HG02981 (cell line): Measurements from ENCODE around the gene CYFIP1.
"Not testable (repeated sequence)": the region's sequence is repeated elsewhere in the genome, so short reads cannot be mapped to it uniquely, and the experiment has no call there.

Experiments
- ATAC-seq: cut with Tn5 transposase; IDR thresholded peaks from one replicate; pipeline ENCODE4 v1.9.1; 2021; ENCODE audit warnings: mild to moderate bottlenecking, moderate library complexity; ENCODE audit not compliant: unreplicated experiment

Gene CYFIP1

GRCh38 chr15:22980189-22981050 is at the start of gene CYFIP1:
Gene CYFIP1, minus strand, starts transcription at chr15:22980368. Its CDS starts 33,083 bp downstream, at chr15:22947285.
- ATAC-seq, result peak; percentile 55

GRCh38 chr15:23026218-23026617 is 46.0 kb upstream of the CYFIP1 start:
- no peak for ATAC-seq

- ATAC-seq, result no peak
These were observed 42.0 kb upstream of the CYFIP1 start for GRCh38 chr15:23022156-23022555.

- ATAC-seq, result no peak
These were observed 34.3 kb upstream of the CYFIP1 start for GRCh38 chr15:23014394-23015000.

GRCh38 chr15:23013681-23014080 is 33.5 kb upstream of the CYFIP1 start:
- no peak for ATAC-seq

- not testable (repeated sequence) for ATAC-seq
These were observed 32.4 kb upstream of the CYFIP1 start for GRCh38 chr15:23012616-23013015.

GRCh38 chr15:23003736-23004135 is 23.6 kb upstream of the CYFIP1 start:
- ATAC-seq, result no peak

GRCh38 chr15:23002920-23003319 is 22.8 kb upstream of the CYFIP1 start:
- ATAC-seq, result no peak

GRCh38 chr15:22995795-22996194 is 15.6 kb upstream of the CYFIP1 start:
- ATAC-seq, result no peak

- ATAC-seq, result no peak
These were observed 11.8 kb upstream of the CYFIP1 start for GRCh38 chr15:22992024-22992326.

- no peak for ATAC-seq
These were observed 9.7 kb upstream of the CYFIP1 start for GRCh38 chr15:22989576-22990477.

- no peak for ATAC-seq
These were observed 8.6 kb upstream of the CYFIP1 start for GRCh38 chr15:22988811-22989210.

GRCh38 chr15:22981931-22982330 is 1.8 kb upstream of the CYFIP1 start:
- ATAC-seq, result not testable (repeated sequence)

- no peak for ATAC-seq
These were observed 1.1 kb upstream of the CYFIP1 start for GRCh38 chr15:22981051-22981840.

GRCh38 chr15:22979238-22980188 is 655 bp downstream of the CYFIP1 start:
- peak; percentile 46 for ATAC-seq

- peak; percentile 29 for ATAC-seq
These were observed 1.4 kb downstream of the CYFIP1 start for GRCh38 chr15:22978691-22979237.

- ATAC-seq, result no peak
These were observed 5.4 kb downstream of the CYFIP1 start for GRCh38 chr15:22974745-22975144.

GRCh38 chr15:22973987-22974386 is 6.2 kb downstream of the CYFIP1 start:
- no peak for ATAC-seq

GRCh38 chr15:22973286-22973685 is 6.9 kb downstream of the CYFIP1 start:
- peak; percentile 65 for ATAC-seq
